Nephron (organoid): ENCODE data around the gene ZNF628.

Experiments used
- H3K27ac Mint-ChIP-seq, 3 experiments: 2 replicates each; pipeline ENCODE4 v1.8.0; 2020; ENCODE audit warnings: mixed read lengths in 3 of 3, mild to moderate bottlenecking in 2 of 3, moderate library complexity in 1 of 3
- H3K27me3 Mint-ChIP-seq: 2 replicates; pipeline ENCODE4 v1.8.0; 2021; ENCODE audit warnings: low read depth, mild to moderate bottlenecking, moderate library complexity, mixed read lengths
- H3K36me3 Mint-ChIP-seq: 2 replicates; pipeline ENCODE4 v1.8.0; 2020; ENCODE audit warnings: low read depth, mixed read lengths
- H3K4me1 Mint-ChIP-seq: 2 replicates; pipeline ENCODE4 v1.8.0; 2020; ENCODE audit warnings: mixed read lengths
- H3K4me3 Mint-ChIP-seq, 3 experiments: 2 replicates each; pipeline ENCODE4 v1.8.0; 2020; ENCODE audit warnings: mild to moderate bottlenecking in 3 of 3, mixed read lengths in 3 of 3, moderate library complexity in 2 of 3
- H3K9me3 Mint-ChIP-seq: 2 replicates; pipeline ENCODE4 v1.8.0; 2020; ENCODE audit warnings: mixed read lengths
- TF ChIP-seq, protein P1 (sequence below), 3 experiments: fragments of 200-600 bp; sonication (generic); IDR thresholded peaks; one replicate each; pipeline ENCODE4 v1.5.0; 2021; ENCODE audit warnings: antibody characterized with exemption in 3 of 3; ENCODE audit not compliant: unreplicated experiment in 3 of 3

The ZNF628 gene

DNA sequence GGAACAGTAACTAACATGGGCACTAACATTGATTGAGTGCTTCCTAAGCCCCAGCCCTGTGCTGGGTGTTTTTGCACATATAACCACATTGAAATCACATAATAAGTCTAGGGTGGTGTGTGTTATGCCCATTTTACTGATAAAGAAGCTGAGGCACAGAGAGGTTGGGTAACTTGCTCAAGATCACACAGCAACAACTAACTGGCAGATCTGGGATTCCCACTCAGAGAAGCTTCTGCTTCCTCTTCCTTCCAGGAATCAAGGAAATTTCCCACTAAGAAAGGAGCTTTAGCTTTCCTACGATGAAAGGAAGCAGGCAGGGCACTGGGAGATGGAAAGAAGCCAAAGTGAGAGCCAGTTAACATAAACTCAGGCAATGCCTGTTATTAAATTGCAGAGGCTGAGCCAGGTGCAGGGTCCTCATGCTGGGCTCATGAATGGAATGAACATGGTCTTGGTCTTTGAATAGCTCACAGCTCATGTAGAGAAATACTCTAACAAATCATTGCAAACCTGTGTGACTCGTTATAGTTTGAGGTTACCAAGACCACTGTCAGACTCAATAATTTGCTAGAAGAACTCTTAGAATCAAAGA is 21.9 kb downstream of the ZNF628 start:
- peaks cover 15% of the 10 kb centered on the region for H3K4me1 Mint-ChIP-seq
- no peak overlapping the region for H3K27ac Mint-ChIP-seq
- H3K36me3 Mint-ChIP-seq, result peaks cover 19% of the 10 kb centered on the region
- H3K27me3 Mint-ChIP-seq, result peaks cover 11% of the 10 kb centered on the region
- no peaks in the 10 kb centered on the region for H3K9me3 Mint-ChIP-seq
- no peak overlapping the region for H3K4me3 Mint-ChIP-seq
- TF ChIP-seq, protein P1, sequence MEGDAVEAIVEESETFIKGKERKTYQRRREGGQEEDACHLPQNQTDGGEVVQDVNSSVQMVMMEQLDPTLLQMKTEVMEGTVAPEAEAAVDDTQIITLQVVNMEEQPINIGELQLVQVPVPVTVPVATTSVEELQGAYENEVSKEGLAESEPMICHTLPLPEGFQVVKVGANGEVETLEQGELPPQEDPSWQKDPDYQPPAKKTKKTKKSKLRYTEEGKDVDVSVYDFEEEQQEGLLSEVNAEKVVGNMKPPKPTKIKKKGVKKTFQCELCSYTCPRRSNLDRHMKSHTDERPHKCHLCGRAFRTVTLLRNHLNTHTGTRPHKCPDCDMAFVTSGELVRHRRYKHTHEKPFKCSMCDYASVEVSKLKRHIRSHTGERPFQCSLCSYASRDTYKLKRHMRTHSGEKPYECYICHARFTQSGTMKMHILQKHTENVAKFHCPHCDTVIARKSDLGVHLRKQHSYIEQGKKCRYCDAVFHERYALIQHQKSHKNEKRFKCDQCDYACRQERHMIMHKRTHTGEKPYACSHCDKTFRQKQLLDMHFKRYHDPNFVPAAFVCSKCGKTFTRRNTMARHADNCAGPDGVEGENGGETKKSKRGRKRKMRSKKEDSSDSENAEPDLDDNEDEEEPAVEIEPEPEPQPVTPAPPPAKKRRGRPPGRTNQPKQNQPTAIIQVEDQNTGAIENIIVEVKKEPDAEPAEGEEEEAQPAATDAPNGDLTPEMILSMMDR (IDR thresholded peaks at IDR 0.05; ENCODE audit: unreplicated experiment in 3 of 3), result no peak

GRCh38 chr19:55500368-55500952 is 24.0 kb downstream of the ZNF628 start:
- TF ChIP-seq, protein P1 (IDR thresholded peaks at IDR 0.05; ENCODE audit: unreplicated experiment in 3 of 3), result no peak
- H3K9me3 Mint-ChIP-seq, result peaks cover 2% of the 10 kb centered on the region
- peaks cover 24% of the 10 kb centered on the region for H3K27me3 Mint-ChIP-seq
- H3K4me1 Mint-ChIP-seq, result peaks cover 6% of the 10 kb centered on the region
- no peak overlapping the region for H3K27ac Mint-ChIP-seq
- no peak overlapping the region for H3K4me3 Mint-ChIP-seq
- peaks cover 19% of the 10 kb centered on the region for H3K36me3 Mint-ChIP-seq

DNA sequence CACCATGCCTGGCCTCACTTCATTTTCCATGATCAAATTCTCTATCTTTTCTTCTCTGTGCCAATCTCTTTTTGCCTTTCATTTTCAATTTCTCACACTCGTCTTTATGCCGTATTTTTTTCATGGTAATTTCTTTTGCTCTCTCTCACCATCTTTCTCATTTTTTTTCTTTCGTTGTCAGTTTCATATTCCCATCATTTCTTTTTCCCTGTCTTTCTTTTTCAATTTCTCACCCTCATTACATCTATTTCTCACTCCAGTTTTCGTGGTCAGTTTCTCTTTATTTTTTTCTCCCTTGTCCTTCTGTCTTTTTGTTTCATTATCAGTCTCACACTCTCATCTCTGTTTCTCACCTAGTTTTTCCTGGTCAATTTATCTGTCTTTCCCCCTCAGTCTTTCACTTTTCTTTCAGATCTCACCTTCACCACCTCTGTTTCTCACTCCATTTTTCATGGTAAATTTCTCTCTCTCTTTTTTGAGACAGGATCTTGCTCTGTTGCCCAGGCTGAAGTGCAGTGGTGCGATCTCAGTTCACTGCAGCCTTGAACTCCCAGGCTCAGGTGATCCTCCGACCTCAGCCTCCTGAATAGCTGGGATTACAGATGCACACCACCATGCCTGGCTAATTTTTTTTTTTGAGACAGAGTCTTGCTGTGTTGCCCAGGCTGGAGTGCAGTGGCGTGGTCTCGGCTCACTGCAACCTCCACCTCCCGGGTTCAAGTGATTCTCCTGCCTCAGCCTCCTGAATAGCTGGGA is 26.0 kb downstream of the ZNF628 start:
- H3K36me3 Mint-ChIP-seq, result peaks cover 19% of the 10 kb centered on the region
- H3K27ac Mint-ChIP-seq, result peak overlapping the region in 1 of 3 experiments; percentile 10
- no peak overlapping the region for H3K4me3 Mint-ChIP-seq
- H3K4me1 Mint-ChIP-seq, result peaks cover under 1% of the 10 kb centered on the region
- H3K9me3 Mint-ChIP-seq, result peaks cover 2% of the 10 kb centered on the region
- H3K27me3 Mint-ChIP-seq, result peaks cover 24% of the 10 kb centered on the region
- TF ChIP-seq, protein P1 (IDR thresholded peaks at IDR 0.05; ENCODE audit: unreplicated experiment in 3 of 3), result no peak

- peaks cover 6% of the 10 kb centered on the region for H3K4me1 Mint-ChIP-seq
- no peak overlapping the region for H3K27ac Mint-ChIP-seq
- TF ChIP-seq, protein P1 (IDR thresholded peaks at IDR 0.05; ENCODE audit: unreplicated experiment in 3 of 3), result no peak
- peaks cover 24% of the 10 kb centered on the region for H3K27me3 Mint-ChIP-seq
- peaks cover 2% of the 10 kb centered on the region for H3K9me3 Mint-ChIP-seq
- H3K4me3 Mint-ChIP-seq, result peak overlapping the region in 2 of 3 experiments; percentile 25 to 40
- H3K36me3 Mint-ChIP-seq, result peaks cover 19% of the 10 kb centered on the region
These were observed 26.7 kb downstream of the ZNF628 start for GRCh38 chr19:55503157-55503501.

DNA sequence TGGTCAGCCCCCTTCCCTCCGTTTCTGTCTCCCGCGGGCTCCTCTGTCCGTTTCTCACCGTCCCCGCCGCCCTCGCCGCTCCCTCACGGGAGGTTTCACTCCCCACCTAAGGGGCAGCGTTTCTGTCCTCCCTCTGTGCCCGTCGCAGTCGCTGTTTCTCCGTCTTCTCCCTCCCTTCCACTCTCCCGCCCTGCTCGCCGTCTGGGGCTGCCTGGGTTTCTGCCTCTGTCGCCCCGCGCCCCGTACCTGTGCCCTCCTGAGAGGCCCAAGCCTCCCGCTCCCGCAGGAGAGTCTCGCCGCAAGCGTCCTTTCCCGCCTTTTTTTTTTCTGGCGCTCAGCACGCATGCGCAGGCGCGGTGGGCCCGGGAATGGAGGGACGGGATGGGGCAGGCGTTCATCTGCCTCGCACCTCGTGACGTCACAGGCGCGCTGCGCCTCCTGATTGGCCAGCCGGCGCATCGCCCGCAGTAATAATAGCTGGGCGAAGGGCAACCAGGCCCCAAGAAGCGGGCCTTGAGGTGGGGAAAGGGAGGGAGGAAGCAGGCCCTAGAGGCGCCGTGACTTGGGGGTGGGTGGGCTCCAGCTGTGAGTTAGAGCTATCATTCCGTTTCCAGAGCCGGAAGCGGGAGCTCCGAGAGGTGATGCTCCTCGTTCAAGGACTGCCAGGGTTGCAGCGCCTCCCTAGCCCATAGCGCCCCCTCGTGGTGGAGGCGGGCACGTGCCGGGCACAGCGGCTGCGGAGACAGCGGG is 27.3 kb downstream of the ZNF628 start:
- Mint-ChIP-seq H3K9me3 (peaks cover 2% of the 10 kb centered on the region), H3K27me3 (peaks cover 24% of the 10 kb centered on the region), H3K36me3 (peaks cover 19% of the 10 kb centered on the region), H3K27ac (no peak overlapping the region), H3K4me3 (peak overlapping the region; percentile 65 to 71 (median 66)), H3K4me1 (peaks cover 8% of the 10 kb centered on the region)
- TF ChIP-seq, protein P1 (IDR thresholded peaks at IDR 0.05; ENCODE audit: unreplicated experiment in 3 of 3), result peak; percentile 97 to 99 (median 98)
